K562 (cell line): ENCODE data around the gene MEIOB. TPM values are rescaled to one million over a fixed set of nuclear protein-coding genes. Genes with fewer than 3 reads are reported as not detected.
A peak's percentile ranks its signal among the peaks of the same experiment; 100 is the strongest.

Experiments used
- ATAC-seq: fragments of 200-7000 bp; cut with Tn5 transposase; 3 replicates; pipeline ENCODE4 v1.9.1; 2020; ENCODE audit warnings: moderate library complexity
- BruUV-seq: library from RNA; stranded (reverse); fragments of 400-500 nt; replicated peaks from 2 replicates; lab custom pipeline; 2021; lab: Mats Ljungman, UMichigan
- CTCF ChIA-PET: fragments of 300-600 bp; formaldehyde crosslinking; extraction: SDS; loops from one replicate; lab custom pipeline; 2021; ENCODE audit warnings: low intra/inter-chr PET ratio; lab: Yijun Ruan, JAX
- POLR2A ChIA-PET: fragments of 300-600, 350-650 bp; sonication (Branson Sonifier 250); formaldehyde crosslinking; extraction: SDS; loops from one replicate; lab custom pipeline; 2021; ENCODE audit warnings: antibody characterized with exemption, inconsistent platforms; lab: Yijun Ruan, JAX
- DNase-seq, 4 experiments: peaks; one replicate each; pipeline versions ENCODE4 v3.0.0 to v3.0.0-alpha.2; 2011 to 2018; ENCODE audit warnings: low spot score in 3 of 4, mixed read lengths in 3 of 4; ENCODE audit errors: extremely low read depth in 1 of 4
- FAIRE-seq: peaks from 2 replicates; lab custom pipeline; 2011; peaks lifted over from hg19 to GRCh38; lab: Jason Lieb, UNC
- H2AFZ ChIP-seq: 2 replicates; pipeline ENCODE4 v1.6.0; 2011; ENCODE audit warnings: low read depth, low read length, control low read depth, inconsistent platforms
- H3K27ac ChIP-seq: fragments of 200-600 bp; 3 replicates; pipeline ENCODE4 v1.8.0; 2011; ENCODE audit warnings: low read depth, mild to moderate bottlenecking, control low read depth, inconsistent platforms, low read length, moderate library complexity, mixed read lengths; ENCODE audit errors: extremely low read depth
- H3K27me3 ChIP-seq, 2 experiments: fragments of 300-600 bp in 1 of 2; 2 replicates in 1 of 2; 3 replicates in 1 of 2; pipeline versions ENCODE4 v1.6.0 to v1.8.0; 2011; ENCODE audit warnings: inconsistent platforms in 2 of 2, low read length in 2 of 2, mild to moderate bottlenecking in 1 of 2, mixed read lengths in 1 of 2, moderate library complexity in 1 of 2; ENCODE audit not compliant: control insufficient read depth in 2 of 2, insufficient read depth in 2 of 2
- H3K36me3 ChIP-seq: fragments of 300-600 bp; 3 replicates; pipeline ENCODE4 v1.8.0; 2011; ENCODE audit warnings: mild to moderate bottlenecking, low read length, inconsistent platforms; ENCODE audit not compliant: control insufficient read depth, insufficient read depth
- H3K4me1 ChIP-seq, 2 experiments: fragments of 200-600 bp in 1 of 2; replicated peaks in 1 of 2; 2 replicates in 1 of 2; 3 replicates in 1 of 2; pipeline versions ENCODE4 v1.5.1 to v1.8.0; 2011; ENCODE audit warnings: inconsistent platforms in 2 of 2, low read length in 2 of 2, mild to moderate bottlenecking in 1 of 2, mixed read lengths in 1 of 2, moderate library complexity in 1 of 2; ENCODE audit not compliant: control insufficient read depth in 2 of 2, insufficient read depth in 2 of 2
- H3K4me2 ChIP-seq: 2 replicates; pipeline ENCODE4 v1.6.1; 2011; ENCODE audit warnings: low read length, control low read depth, inconsistent platforms, mixed read lengths; ENCODE audit not compliant: insufficient read depth
- H3K4me3 ChIP-seq: fragments of 200-600 bp; sonication (generic), shearing (Covaris generic); 2 replicates; pipeline ENCODE4 v1.5.1; 2016; ENCODE audit warnings: control low read depth, inconsistent platforms
- H3K79me2 ChIP-seq: fragments of 200-600 bp; 3 replicates; pipeline ENCODE4 v1.8.0; 2011; ENCODE audit warnings: low read length, inconsistent platforms; ENCODE audit not compliant: control insufficient read depth, insufficient read depth
- H3K9ac ChIP-seq, 2 experiments: 2 replicates each; pipeline versions ENCODE4 v1.6.0 to v1.6.1; 2011; ENCODE audit warnings: low read depth in 2 of 2, low read length in 2 of 2, control low read depth in 1 of 2, inconsistent platforms in 1 of 2, mild to moderate bottlenecking in 1 of 2, mixed read lengths in 1 of 2; ENCODE audit not compliant: insufficient read depth in 1 of 2
- H3K9me1 ChIP-seq: one replicate; pipeline ENCODE4 v1.6.0; 2011; ENCODE audit warnings: inconsistent platforms, mild to moderate bottlenecking, low read length, moderate library complexity; ENCODE audit not compliant: control insufficient read depth, insufficient read depth
- H3K9me3 ChIP-seq: replicated peaks from 2 replicates; pipeline ENCODE4 v1.5.1; 2011; ENCODE audit warnings: low read depth, low read length, inconsistent platforms; ENCODE audit not compliant: control insufficient read depth, insufficient read depth
- H4K20me1 ChIP-seq: replicated peaks from 2 replicates; pipeline ENCODE4 v1.6.1; 2011; ENCODE audit warnings: low read length, inconsistent platforms, mixed read lengths; ENCODE audit not compliant: control insufficient read depth, insufficient read depth
- CREB1 ChIP-seq, 2 experiments: sonication (generic) in 1 of 2; formaldehyde crosslinking in 1 of 2; IDR thresholded peaks; 2 replicates each; pipeline versions ENCODE4 v1.6.1 to v1.8.0; 2012 to 2022; ENCODE audit warnings: inconsistent platforms in 1 of 2, mild to moderate bottlenecking in 1 of 2, missing genetic modification reagents in 1 of 2, moderate library complexity in 1 of 2
- WGBS: fragments of 100-300 bp; shearing (Covaris generic); methylation state at CpG from one replicate; pipeline ENCODE4 v1.1.6; 2016; ENCODE audit warnings: low coverage, mixed read lengths; ENCODE audit not compliant: insufficient coverage; ENCODE audit errors: missing lambda C conversion rate; 5-methylcytosine and 5-hydroxymethylcytosine counted together
- in situ Hi-C: fragments of 300-500 bp; cut with MboI; formaldehyde crosslinking; loops from 4 replicates; pipeline ENCODE4 v1.15.0; 2018; ENCODE audit warnings: inconsistent platforms, mixed read lengths
- intact Hi-C: fragments of 100-400 bp; cut with micrococcal nuclease; formaldehyde crosslinking; loops from 2 replicates; pipeline ENCODE4 v1.14.2; 2022
- polyA plus RNA-seq, 8 experiments: library from polyadenylated mRNA; depleted of rRNA in 4 of 8; stranded (reverse) in 5 of 8; unstranded in 3 of 8; fragments of >200 nt; fragmentation: Nextera tagmentation in 2 of 8; fragmentation: Illumina TruSeq in 1 of 8; extraction: Ambion mirVana in 2 of 8; extraction: Trizol in 1 of 8; gene quantifications; 2 replicates each; pipeline versions ENCODE4 v1.2.1 to v1.2.3, GENCODE V29; 2011 to 2014; ENCODE audit warnings: inconsistent platforms in 1 of 8, missing spikeins in 1 of 8
- total RNA-seq, 7 experiments: library from RNA; depleted of rRNA in 6 of 7; stranded (reverse); fragments of >200 nt in 6 of 7; fragmentation: Illumina TruSeq in 2 of 7; extraction: Trizol in 2 of 7; gene quantifications; 2 replicates each; pipeline versions ENCODE4 v1.2.1 to v1.2.3, GENCODE V29; 2011 to 2021; ENCODE audit warnings: low replicate concordance in 1 of 7
- TF ChIP-seq, protein P1 (sequence below): fragments of 250-450 bp; sonication (Bioruptor Pico); IDR thresholded peaks from 2 replicates; pipeline ENCODE4 v1.4.0; 2020; ENCODE audit warnings: mild to moderate bottlenecking

The MEIOB gene
- total and polyA plus RNA-seq, 9 of the 15 experiments (the other 6 are each of a cell fraction or from before 2014, with no cell fraction given) = 25.4 to 203 (median 97.6) TPM

- intact Hi-C loops = no loop called here
- Histone ChIP-seq H3K4me2 (no peak overlapping the region), H3K4me1 (peaks cover 0 to 69% of the 10 kb centered on the region in 2 experiments; a peak in 2 of 5 replicates), H3K36me3 (no peaks in the 10 kb centered on the region), H4K20me1 (0 out of 2 replicates have a peak, but pooled peaks cover 6% of the 10 kb centered on the region), H2AFZ (no peak overlapping the region), H3K9ac (no peak overlapping the region), H3K9me1 (no peaks in the 10 kb centered on the region), H3K27ac (no peak overlapping the region), H3K27me3 (peaks cover 22 to 45% of the 10 kb centered on the region in 2 experiments; a peak in 4 of 5 replicates), H3K9me3 (no peaks in the 10 kb centered on the region), H3K4me3 (no peak overlapping the region), H3K79me2 (no peaks in the 10 kb centered on the region)
- ChIA-PET CTCF (no interaction called here), POLR2A (interaction anchor here (1.4 to 1.8 kb wide), 2 partner anchors 20 to 43 kb away, joined by 3 read pairs; partner anchors contain the start of gene MEIOB)
- in situ Hi-C loops = no loop called here
- no TSS peak for BruUV-seq
- TF ChIP-seq, protein P1, sequence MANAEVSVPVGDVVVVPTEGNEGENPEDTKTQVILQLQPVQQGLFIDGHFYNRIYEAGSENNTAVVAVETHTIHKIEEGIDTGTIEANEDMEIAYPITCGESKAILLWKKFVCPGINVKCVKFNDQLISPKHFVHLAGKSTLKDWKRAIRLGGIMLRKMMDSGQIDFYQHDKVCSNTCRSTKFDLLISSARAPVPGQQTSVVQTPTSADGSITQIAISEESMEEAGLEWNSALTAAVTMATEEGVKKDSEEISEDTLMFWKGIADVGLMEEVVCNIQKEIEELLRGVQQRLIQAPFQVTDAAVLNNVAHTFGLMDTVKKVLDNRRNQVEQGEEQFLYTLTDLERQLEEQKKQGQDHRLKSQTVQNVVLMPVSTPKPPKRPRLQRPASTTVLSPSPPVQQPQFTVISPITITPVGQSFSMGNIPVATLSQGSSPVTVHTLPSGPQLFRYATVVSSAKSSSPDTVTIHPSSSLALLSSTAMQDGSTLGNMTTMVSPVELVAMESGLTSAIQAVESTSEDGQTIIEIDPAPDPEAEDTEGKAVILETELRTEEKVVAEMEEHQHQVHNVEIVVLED (CRISPR knock-in tag) = no peak
- no peak for DNase-seq
- WGBS = 6% methylated on average over 7 of the region's 8 CpGs
- no peak for FAIRE-seq
- ATAC-seq = no peak
These were observed 43.0 kb upstream of the MEIOB start for GRCh38 chr16:1914988-1915387.

GRCh38 chr16:1914084-1914608, 42.2 kb upstream of the MEIOB start:
- 4% methylated on average over 11 of the region's 15 CpGs for WGBS
- ChIA-PET CTCF (no interaction called here), POLR2A (interaction anchor here (0.6 to 1.8 kb wide), 2 partner anchors 19 to 29 kb away, joined by 3 read pairs; no protein-coding TSS in a partner anchor)
- TF ChIP-seq CREB1 (IDR thresholded peaks at IDR 0.05) (no peak), CREB1 (CRISPR knock-in tag; IDR thresholded peaks at IDR 0.05) (no peak)
- in situ Hi-C loops (no loop called here), intact Hi-C loops (no loop called here)
- Histone ChIP-seq H3K9ac (peak overlapping the region in 1 of 2 experiments; percentile 41; a peak in 2 of 4 replicates), H3K9me1 (no peaks in the 10 kb centered on the region), H3K79me2 (no peaks in the 10 kb centered on the region), H3K4me3 (no peak overlapping the region), H3K4me1 (peaks cover 0 to 69% of the 10 kb centered on the region in 2 experiments; a peak in 2 of 5 replicates), H4K20me1 (no peaks in the 10 kb centered on the region), H3K36me3 (no peaks in the 10 kb centered on the region), H3K9me3 (no peaks in the 10 kb centered on the region), H2AFZ (no peak overlapping the region), H3K27ac (no peak overlapping the region), H3K27me3 (peaks cover 17 to 43% of the 10 kb centered on the region in 2 experiments; a peak in 4 of 5 replicates), H3K4me2 (no peak overlapping the region)
- no TSS peak for BruUV-seq
- FAIRE-seq (no peak), DNase-seq (no peak), ATAC-seq (no peak)
